ENCODE measurements around the gene GRID2. TPM values are rescaled to one million over a fixed set of nuclear protein-coding genes. Genes with fewer than 3 reads are reported as not detected.
A peak's percentile ranks its signal among the peaks of the same experiment; 100 is the strongest.

Gene GRID2
- total RNA-seq, 2 donors from 2014 or later, result 0.28 TPM; not detected in 1

GRCh38 chr4:93184053-93184452 lies 880.3 kb downstream of the GRID2 start:
- no peak for TF ChIP-seq CTCF (IDR thresholded peaks at IDR 0.05)
- no peaks in the 10 kb centered on the region for H3K27me3 ChIP-seq (replicated peaks; ENCODE audit: insufficient read depth)
- no peak overlapping the region for H3K27ac ChIP-seq
- H3K36me3 ChIP-seq, result no peaks in the 10 kb centered on the region
- DNase-seq (ENCODE audit: low spot score), result no peak
- ATAC-seq (ENCODE audit: insufficient number of reproducible peaks, low FRiP score, low read depth), result no peak
- H3K4me3 ChIP-seq, result no peak overlapping the region
- no peaks in the 10 kb centered on the region for H3K9me3 ChIP-seq
- peaks cover 0 to 4% of the 10 kb centered on the region in 2 donors for H3K4me1 ChIP-seq (ENCODE audit: control insufficient read depth in 1 of 2, low read depth in 2 of 2)

GRCh38 chr4:93186846-93187245 lies 883.1 kb downstream of the GRID2 start:
- TF ChIP-seq CTCF (IDR thresholded peaks at IDR 0.05), result no peak

GRCh38 chr4:93187466-93187865 lies 883.7 kb downstream of the GRID2 start:
- Histone ChIP-seq H3K4me1 (ENCODE audit: control insufficient read depth in 1 of 2, low read depth in 2 of 2) (peaks cover 0 to 4% of the 10 kb centered on the region in 2 donors), H3K4me3 (no peak overlapping the region), H3K27ac (no peak overlapping the region), H3K9me3 (no peaks in the 10 kb centered on the region), H3K27me3 (replicated peaks; ENCODE audit: insufficient read depth) (no peaks in the 10 kb centered on the region), H3K36me3 (no peaks in the 10 kb centered on the region)
- ATAC-seq (ENCODE audit: insufficient number of reproducible peaks, low FRiP score, low read depth), result no peak
- no peak for DNase-seq (ENCODE audit: low spot score)
- TF ChIP-seq CTCF (IDR thresholded peaks at IDR 0.05), result no peak

More at GRCh38 chr4:93186846-93187245, 883.1 kb downstream of the GRID2 start:
- no peaks in the 10 kb centered on the region for H3K27me3 ChIP-seq (replicated peaks; ENCODE audit: insufficient read depth)
- H3K36me3 ChIP-seq, result no peaks in the 10 kb centered on the region
- DNase-seq (ENCODE audit: low spot score) (no peak), ATAC-seq (ENCODE audit: insufficient number of reproducible peaks, low FRiP score, low read depth) (no peak)
- H3K4me3 ChIP-seq, result no peak overlapping the region
- peaks cover 0 to 4% of the 10 kb centered on the region in 2 donors for H3K4me1 ChIP-seq (ENCODE audit: control insufficient read depth in 1 of 2, low read depth in 2 of 2)
- no peaks in the 10 kb centered on the region for H3K9me3 ChIP-seq
- H3K27ac ChIP-seq, result no peak overlapping the region

GRCh38 chr4:93187892-93188291 lies 884.1 kb downstream of the GRID2 start:
- Histone ChIP-seq H3K9me3 (no peaks in the 10 kb centered on the region), H3K4me3 (no peak overlapping the region), H3K27me3 (replicated peaks; ENCODE audit: insufficient read depth) (no peaks in the 10 kb centered on the region), H3K27ac (no peak overlapping the region), H3K36me3 (no peaks in the 10 kb centered on the region), H3K4me1 (ENCODE audit: control insufficient read depth in 1 of 2, low read depth in 2 of 2) (peaks cover 0 to 4% of the 10 kb centered on the region in 2 donors)
- no peak for TF ChIP-seq CTCF (IDR thresholded peaks at IDR 0.05)
- ATAC-seq (ENCODE audit: insufficient number of reproducible peaks, low FRiP score, low read depth) (no peak), DNase-seq (ENCODE audit: low spot score) (no peak)

GRCh38 chr4:93199492-93199891 lies 895.7 kb downstream of the GRID2 start:
- ATAC-seq (ENCODE audit: insufficient number of reproducible peaks, low FRiP score, low read depth) (no peak), DNase-seq (ENCODE audit: low spot score) (no peak)
- no peak overlapping the region for H3K27ac ChIP-seq
- no peaks in the 10 kb centered on the region for H3K9me3 ChIP-seq
- peak; percentile 12 for TF ChIP-seq CTCF (IDR thresholded peaks at IDR 0.05)
- no peaks in the 10 kb centered on the region for H3K27me3 ChIP-seq (replicated peaks; ENCODE audit: insufficient read depth)
- H3K36me3 ChIP-seq, result no peaks in the 10 kb centered on the region
- H3K4me3 ChIP-seq, result no peak overlapping the region
- H3K4me1 ChIP-seq (ENCODE audit: control insufficient read depth in 1 of 2, low read depth in 2 of 2), result no peaks in the 10 kb centered on the region

Measured in thoracic aorta (tissue), 2 donors.